GM12865 (cell line): ENCODE measurements around the gene PLBD2.

Experiments
- DNase-seq: peaks from one replicate; pipeline ENCODE4 v3.0.0; 2010; ENCODE audit warnings: low read depth
- H3K4me3 ChIP-seq: 2 replicates; pipeline ENCODE4 v1.5.1; 2011; ENCODE audit warnings: mild to moderate bottlenecking, low read depth, low read length, control low read depth
- TF ChIP-seq, protein P1 (sequence below): IDR thresholded peaks from 2 replicates; pipeline ENCODE4 v1.5.1; 2011; ENCODE audit warnings: low read length, control low read depth, low read depth, inconsistent platforms; ENCODE audit not compliant: insufficient read depth; ENCODE audit errors: missing control alignments

PLBD2 gene

DNA sequence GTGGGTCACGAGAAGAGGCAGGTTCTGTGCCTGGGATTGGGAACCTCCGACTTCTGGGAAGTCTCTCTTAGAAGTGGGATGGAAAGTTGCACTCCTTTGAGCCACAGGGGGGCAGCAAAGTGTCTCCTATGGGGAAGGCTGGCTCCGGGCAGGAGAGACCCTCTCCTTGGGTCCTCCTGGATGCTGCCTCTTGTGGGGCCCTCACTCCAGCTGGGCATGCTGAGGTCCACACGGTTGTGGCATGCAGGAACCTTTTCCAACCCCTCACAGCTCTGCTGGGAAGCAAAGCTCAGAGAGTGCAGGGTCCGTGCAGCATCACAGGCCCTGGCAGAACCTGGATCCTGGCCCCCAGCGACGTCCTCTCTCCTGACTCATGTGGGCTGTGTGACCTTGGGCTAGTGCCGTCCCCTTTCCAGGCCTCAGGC, 81.2 kb downstream of the PLBD2 start:
- DNase-seq: no peak
- TF ChIP-seq, protein P1, sequence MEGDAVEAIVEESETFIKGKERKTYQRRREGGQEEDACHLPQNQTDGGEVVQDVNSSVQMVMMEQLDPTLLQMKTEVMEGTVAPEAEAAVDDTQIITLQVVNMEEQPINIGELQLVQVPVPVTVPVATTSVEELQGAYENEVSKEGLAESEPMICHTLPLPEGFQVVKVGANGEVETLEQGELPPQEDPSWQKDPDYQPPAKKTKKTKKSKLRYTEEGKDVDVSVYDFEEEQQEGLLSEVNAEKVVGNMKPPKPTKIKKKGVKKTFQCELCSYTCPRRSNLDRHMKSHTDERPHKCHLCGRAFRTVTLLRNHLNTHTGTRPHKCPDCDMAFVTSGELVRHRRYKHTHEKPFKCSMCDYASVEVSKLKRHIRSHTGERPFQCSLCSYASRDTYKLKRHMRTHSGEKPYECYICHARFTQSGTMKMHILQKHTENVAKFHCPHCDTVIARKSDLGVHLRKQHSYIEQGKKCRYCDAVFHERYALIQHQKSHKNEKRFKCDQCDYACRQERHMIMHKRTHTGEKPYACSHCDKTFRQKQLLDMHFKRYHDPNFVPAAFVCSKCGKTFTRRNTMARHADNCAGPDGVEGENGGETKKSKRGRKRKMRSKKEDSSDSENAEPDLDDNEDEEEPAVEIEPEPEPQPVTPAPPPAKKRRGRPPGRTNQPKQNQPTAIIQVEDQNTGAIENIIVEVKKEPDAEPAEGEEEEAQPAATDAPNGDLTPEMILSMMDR: peak; percentile 68
- H3K4me3 ChIP-seq: no peak overlapping the region

DNA sequence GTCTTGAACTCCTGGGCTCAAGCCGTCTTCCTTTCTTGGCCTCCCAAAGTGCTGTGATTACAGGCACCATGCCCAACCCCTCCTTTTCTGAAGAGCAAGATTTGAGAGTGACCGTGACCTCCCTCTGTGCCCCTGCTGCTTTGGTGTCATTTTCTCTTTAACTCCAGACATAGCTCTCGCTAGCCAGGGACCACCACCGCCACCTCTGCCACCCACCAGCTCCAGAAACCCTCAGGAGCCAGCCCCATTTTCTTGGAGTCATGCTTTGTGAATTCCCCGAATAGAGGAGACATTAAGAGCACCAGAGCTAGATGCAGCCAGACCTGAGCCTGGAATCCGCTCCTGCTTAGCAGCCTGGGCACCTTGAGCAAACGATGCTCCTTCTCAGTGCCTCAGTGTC, 81.9 kb downstream of the PLBD2 start:
- H3K4me3 ChIP-seq: no peak overlapping the region
- TF ChIP-seq, protein P1: no peak
- DNase-seq: no peak
